EH (cell line): Measurements from ENCODE around the gene ZIC4.
A peak's percentile ranks its signal among the peaks of the same experiment; 100 is the strongest.

ENCODE experiments used
- DNase-seq: peaks from one replicate; pipeline ENCODE4 v3.0.0-alpha.2; 2015; ENCODE audit warnings: low read depth

The ZIC4 gene

GRCh38 chr3:147404800-147405230 is 1.5 kb downstream of the ZIC4 start:
- no peak for DNase-seq

DNA sequence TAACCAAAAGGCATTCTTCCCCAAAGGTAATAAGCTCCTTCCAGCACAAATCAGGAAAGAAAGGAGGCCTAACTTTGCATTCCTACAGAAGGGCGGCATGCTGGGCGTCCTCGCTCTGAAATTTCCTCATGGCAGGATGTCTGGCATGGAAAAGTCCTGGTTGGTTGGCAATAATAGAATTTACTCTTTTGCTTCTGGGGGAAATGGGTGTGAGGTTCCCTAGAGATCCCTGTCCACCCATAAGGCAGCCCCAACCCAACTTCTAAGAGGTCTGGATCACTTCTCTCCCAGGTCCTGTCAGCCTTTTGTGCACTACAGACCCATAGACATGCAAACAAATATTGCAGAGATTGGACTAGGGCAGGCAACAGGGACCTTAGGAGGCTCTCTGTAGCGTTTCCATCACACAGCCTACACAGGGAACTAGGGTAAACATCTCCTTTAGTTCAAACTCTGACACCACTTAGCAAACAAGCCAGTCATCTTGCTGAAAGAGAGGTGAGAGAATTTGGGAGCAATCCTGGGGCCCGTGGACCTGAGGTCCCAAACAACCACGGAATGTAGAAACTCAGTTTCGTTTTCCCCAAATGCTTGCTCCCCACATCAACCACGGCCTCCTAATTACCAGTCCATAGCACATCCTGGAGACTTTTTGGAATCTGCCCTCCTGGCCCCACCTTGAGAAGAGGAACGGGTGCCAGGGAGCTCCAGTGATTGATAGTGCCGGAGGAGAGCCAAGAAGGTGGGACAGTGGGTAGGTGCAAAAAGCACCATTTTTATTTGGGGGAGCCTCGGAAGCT is 2.1 kb downstream of the ZIC4 start:
- DNase-seq, result no peak

DNA sequence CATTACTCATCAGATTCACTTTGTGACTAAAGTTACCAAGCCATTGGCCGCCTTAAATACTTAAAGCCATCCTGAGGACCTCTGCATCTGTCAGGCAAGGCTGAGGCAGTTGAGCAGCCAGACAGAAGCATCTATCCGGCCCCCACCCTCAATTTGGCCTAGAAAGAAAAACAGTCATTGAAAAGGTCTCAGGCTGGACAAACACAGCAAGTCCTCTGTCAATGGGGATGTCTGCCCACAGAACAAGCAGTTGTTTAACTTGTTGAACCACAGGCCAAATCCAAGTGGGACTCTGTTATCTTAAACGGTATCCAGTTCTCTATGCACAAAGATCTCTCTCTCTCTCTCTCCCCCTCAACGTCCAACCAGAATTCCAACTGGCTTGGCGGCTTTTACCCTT is 2.8 kb downstream of the ZIC4 start:
- no peak for DNase-seq

DNA sequence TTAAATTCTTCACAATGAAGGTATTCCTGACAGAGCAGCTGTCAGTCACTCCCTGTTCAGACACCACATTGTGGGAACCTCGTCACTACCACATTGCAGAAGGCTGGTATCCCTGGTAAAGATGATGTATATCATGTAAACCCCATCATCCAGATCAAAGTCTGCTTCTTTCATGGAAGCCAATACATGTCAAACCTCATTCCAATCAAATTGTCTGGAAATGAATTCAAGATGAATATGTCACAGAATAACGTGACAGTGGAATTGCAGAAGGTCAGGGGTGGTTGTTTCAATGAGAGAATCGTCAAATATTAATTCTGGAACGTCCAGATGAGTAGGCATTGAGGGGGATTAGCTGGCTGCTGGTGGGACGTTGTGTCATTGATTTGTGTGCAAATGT is 4.2 kb downstream of the ZIC4 start:
- DNase-seq, result no peak

DNA sequence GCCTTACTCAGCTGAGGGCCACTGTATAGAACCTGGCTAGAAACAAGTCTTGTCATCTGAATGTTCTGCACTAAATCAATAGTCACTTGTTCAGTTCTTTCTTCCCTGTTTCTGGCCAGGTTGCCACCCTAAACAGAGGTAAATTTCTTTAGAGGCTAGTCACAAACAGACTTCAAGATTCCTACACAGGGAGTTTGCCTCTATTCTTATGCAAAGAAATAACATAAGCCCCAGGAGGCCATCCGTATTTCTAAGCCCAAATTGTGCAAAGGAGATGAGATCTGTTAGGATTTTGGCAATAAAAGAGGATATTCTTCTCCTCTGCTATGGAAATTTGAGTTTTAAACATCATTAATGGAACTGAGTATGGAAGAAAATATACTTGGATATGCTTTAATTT is 4.9 kb downstream of the ZIC4 start:
- no peak for DNase-seq

GRCh38 chr3:147400999-147401398 is 5.3 kb downstream of the ZIC4 start:
- DNase-seq, result no peak

GRCh38 chr3:147400111-147400510 is 6.2 kb downstream of the ZIC4 start:
- DNase-seq, result peak; percentile 70

DNA sequence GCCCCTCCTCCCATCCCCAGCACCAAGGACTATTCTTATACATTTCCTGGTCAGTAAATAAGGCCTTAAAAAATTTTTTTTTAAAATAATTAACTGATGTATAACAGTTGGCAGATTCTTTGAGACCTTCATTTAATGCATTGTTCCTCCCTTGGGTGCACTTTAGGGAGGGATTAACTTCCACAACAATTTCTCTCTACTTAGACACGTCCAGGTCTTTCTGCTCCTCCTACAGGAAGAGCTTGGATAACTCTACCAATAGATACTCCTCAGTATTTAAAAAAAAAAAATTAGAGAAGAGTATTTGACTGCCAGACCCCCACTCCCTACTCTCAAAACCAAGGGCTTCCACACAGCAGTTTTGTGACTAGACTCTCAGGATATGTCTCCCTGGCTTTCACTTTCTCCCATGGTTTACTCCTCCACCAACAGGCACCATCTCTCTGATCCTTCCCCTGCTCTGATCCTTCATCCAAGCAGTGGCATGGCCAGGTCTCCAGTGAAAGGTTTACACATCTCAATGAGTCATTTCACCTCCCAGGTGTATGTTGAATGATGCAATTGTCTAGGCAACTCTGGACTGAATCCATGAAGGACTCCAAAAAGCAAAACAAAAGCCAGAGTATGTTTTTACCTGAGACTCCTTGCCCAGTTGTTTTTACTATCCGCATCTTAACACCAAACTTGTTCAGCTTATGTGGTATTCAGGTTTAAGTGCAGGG is 7.4 kb downstream of the ZIC4 start:
- no peak for DNase-seq

- DNase-seq, result no peak
Observed at GRCh38 chr3:147397875-147398812, 8.2 kb downstream of the ZIC4 start.

DNA sequence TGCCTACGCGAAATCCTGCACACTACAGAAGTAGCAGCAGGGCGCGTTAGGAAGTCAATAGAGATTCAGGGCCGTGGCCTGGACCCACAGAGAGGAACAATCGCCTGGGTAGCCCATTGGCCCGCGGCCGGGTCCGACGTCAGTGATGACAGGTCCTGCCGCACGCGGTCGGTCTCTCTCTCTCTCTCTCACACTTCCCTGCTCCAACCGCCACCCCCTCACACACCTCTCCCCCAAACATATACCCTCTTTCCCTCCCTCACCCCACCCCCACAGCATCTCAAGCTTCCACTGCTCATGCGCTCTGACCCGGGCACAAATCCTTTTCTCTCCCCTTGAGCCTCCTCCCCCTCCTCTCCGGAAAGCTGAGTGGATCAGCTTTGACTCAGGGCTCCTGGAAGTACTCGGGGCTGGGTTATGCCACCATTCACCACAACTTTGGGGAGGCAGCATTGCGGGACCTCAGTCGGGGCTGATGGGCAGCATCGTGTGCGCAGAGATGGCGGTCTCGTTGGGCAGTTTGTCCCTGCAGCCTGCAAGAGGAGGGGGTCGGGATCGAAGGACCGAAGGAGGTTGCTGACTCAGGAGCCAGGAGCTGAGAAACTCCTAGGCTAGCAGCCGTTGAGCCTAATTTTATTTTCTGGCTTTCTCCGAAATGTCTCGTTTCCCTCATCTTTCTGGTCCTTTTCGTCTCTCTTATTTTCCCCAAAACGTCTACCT is 9.0 kb downstream of the ZIC4 start:
- no peak for DNase-seq

DNA sequence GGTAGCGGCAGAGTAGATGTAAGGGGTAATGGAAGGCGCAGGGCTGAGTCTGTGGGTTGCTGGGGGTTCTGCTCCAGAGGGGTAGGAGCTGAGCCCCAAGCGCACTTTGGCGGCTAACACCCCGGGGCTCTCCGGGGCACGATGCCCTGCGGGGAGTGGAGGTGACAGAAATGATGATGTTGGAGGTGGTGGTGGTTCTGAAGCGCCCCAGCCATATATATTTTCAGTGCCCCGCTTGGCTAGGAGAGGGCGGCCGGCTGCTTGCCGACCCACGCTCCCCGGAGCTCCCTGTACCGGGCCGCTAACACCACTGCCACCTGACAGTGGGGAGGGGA is 9.7 kb downstream of the ZIC4 start:
- no peak for DNase-seq

DNA sequence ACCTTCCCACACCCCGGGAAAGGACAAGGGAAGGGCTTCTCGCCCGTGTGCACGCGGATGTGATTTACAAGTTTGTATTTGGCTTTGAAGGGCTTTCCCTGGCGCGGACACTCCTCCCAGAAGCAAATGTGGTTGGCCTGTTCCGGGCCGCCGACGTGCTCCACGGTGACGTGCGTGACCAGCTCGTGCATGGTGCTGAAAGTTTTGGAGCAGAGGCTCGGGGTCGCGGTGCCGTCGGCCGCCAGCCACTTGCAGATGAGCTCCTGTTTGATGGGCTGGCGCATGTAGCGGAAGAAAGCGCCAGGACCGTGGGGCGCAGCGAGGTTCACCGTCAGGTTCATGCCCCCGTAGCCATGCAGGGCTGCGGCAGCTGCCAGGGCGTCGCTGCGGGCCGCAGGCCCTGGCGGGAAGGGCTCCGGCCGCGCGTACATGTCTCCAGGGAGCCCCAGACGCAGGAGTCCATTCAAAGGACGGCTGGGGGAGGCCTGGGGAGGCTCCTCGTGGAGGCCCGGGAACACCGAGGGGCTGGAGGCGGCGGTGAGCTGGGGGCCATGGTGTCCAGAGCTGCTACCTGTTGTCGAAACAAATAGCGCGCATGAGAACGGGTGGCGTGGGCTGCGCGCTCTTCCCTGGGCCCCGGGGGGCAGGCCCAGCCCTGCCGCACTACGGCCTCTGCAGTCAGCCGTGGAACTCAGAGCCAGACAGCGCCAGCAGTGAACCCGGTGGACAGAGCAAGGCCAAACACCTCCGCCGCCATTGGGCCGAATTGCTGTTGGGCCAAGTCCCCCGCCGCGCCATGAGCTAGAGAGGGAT is 10.2 kb downstream of the ZIC4 start:
- no peak for DNase-seq

GRCh38 chr3:147394884-147395225 is 11.5 kb downstream of the ZIC4 start:
- DNase-seq, result no peak

DNA sequence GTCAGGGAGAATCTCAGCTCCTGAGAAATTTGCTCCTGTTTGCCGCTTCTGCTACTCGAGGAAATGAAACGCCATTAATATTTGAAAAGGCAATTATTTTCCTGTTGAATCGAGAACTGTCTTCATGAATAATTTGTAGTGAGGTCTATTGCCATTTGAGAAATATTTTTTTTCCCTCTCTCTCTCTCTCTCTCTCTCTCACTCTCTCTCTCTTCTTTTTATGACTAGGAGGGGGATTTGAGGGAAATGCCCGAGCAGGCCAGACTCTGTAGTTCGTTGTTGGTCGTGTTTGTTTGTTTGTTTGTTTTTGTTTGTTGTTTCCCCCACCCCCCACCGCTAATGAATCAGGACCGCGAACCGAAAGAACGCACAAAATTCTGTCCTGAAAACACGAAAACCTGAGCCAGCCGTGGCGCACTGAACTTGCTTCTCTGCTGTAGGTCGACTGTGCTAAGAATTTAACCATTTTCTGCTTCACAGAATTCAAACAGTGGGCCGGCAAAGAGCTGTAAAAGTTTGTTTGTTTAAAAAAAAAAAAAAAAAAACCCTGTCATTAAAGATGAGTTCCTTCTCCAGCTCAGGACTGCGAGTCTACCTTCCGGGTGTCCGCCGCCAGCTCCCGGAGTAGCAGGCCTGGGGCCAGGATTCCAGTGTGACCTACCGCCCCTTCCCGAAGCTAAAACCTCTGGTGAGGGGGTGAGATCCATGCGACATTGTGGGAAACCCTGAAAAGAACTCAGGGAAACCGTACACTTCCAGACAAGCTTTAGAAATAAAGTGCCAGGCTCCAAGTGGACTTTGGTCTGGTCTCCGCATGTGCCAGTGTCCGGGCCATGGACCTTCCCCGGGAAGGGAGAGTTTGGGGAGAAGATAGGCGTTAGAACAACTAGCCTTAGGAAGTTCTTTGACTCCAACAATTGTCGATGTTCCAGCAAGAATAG is 12.1 kb downstream of the ZIC4 start:
- DNase-seq, result peak; percentile 57

DNA sequence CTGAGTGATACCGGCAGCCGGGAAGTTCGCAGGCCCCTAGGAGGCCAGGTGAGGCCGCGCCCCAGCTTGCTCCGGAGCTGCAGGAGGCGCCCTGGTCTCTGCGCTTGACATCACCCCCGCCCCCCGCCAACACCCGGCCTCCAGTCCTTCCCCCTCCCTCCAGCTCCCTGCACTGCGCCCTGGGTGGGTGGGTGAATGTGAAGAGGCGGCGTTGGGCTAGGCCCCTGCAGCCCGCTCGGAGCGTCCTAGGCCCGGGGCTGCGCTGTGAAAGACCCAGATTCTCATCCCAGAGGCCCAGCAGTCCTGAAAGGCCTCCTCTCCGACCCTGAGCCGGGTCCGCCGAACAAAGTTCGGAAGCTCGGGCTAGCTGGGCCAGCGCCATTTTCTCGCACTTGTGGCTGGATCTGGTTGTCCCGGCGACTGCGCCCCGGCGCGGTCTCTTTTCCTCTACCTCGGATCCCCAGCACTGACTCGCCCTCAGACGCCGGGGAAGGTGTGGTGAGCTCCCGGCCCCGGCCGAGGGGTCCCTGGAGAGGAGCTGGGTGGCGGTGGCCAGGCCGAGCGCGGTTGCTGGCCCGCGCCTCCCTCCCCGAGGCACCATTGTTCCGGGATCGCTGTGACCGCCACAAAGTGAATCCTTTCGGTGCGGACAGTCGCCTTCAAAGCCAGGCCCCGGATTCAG is 12.9 kb downstream of the ZIC4 start:
- peak; percentile 72 for DNase-seq

DNA sequence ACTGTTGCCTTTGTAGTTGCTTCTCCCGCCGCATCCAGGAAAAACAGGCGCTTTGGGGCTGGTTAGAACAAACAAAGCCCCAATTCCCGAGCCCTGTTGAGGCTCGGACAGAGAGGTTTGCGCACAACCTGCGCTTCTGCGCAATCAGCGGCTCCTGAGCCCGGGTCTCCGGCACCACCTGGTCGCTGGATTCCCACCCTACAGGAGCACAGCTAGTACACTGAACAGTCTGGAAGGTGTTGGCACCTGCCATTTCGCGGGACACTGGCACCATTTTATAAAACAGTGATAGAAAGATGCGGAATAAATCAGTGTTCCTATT is 13.8 kb downstream of the ZIC4 start:
- no peak for DNase-seq

GRCh38 chr3:147391781-147392624 is 14.3 kb downstream of the ZIC4 start:
- peak; percentile 93 for DNase-seq
